T follicular helper cell (primary cell): ENCODE data around the gene MAP4K5.

Experiments used
- DNase-seq: peaks from one replicate; pipeline ENCODE4 v3.0.0-alpha.2; 2020; ENCODE audit warnings: low read depth

The MAP4K5 gene

GRCh38 chr14:50476134-50476533 lies 56.2 kb downstream of the MAP4K5 start:
- DNase-seq, result no peak

GRCh38 chr14:50475460-50475859 lies 56.9 kb downstream of the MAP4K5 start:
- no peak for DNase-seq

- DNase-seq, result no peak
Measured at GRCh38 chr14:50471838-50472465, 60.4 kb downstream of the MAP4K5 start.

GRCh38 chr14:50469982-50470381 lies 62.4 kb downstream of the MAP4K5 start:
- DNase-seq, result no peak

GRCh38 chr14:50462111-50462510 lies 70.3 kb downstream of the MAP4K5 start:
- no peak for DNase-seq

- no peak for DNase-seq
Measured at GRCh38 chr14:50453869-50454268, 78.5 kb downstream of the MAP4K5 start.

GRCh38 chr14:50452979-50453705 lies 79.2 kb downstream of the MAP4K5 start:
- no peak for DNase-seq

- no peak for DNase-seq
Measured at GRCh38 chr14:50452296-50452695, 80.1 kb downstream of the MAP4K5 start.

GRCh38 chr14:50451854-50452253 lies 80.5 kb downstream of the MAP4K5 start:
- DNase-seq, result no peak

- DNase-seq, result no peak
Measured at GRCh38 chr14:50447461-50447860, 84.9 kb downstream of the MAP4K5 start.

GRCh38 chr14:50434528-50434927 lies 97.8 kb downstream of the MAP4K5 start:
- DNase-seq, result no peak

GRCh38 chr14:50432131-50432530 lies 100.2 kb downstream of the MAP4K5 start:
- no peak for DNase-seq

GRCh38 chr14:50425816-50426215 lies 106.6 kb downstream of the MAP4K5 start:
- no peak for DNase-seq

GRCh38 chr14:50425105-50425504 lies 107.3 kb downstream of the MAP4K5 start:
- DNase-seq, result no peak

- no peak for DNase-seq
Measured at GRCh38 chr14:50423529-50423928, 108.8 kb downstream of the MAP4K5 start.

- DNase-seq, result no peak
Measured at GRCh38 chr14:50421499-50421898, 110.9 kb downstream of the MAP4K5 start.

GRCh38 chr14:50417853-50418252 lies 114.5 kb downstream of the MAP4K5 start:
- no peak for DNase-seq

GRCh38 chr14:50410921-50411320 lies 121.4 kb downstream of the MAP4K5 start:
- no peak for DNase-seq

GRCh38 chr14:50410071-50410470 lies 122.3 kb downstream of the MAP4K5 start:
- DNase-seq, result no peak

- DNase-seq, result no peak
Measured at GRCh38 chr14:50407111-50407812, 125.1 kb downstream of the MAP4K5 start.

GRCh38 chr14:50403419-50403818 lies 128.9 kb downstream of the MAP4K5 start:
- DNase-seq, result no peak

- DNase-seq, result no peak
Measured at GRCh38 chr14:50402965-50403364, 129.4 kb downstream of the MAP4K5 start.

GRCh38 chr14:50400461-50400860 lies 131.9 kb downstream of the MAP4K5 start:
- no peak for DNase-seq
